Measurements from ENCODE around the gene PAX5.

Gene PAX5

GRCh38 chr9:36924757-36925432 lies 109.2 kb downstream of the PAX5 start:
- no peak for DNase-seq

DNA sequence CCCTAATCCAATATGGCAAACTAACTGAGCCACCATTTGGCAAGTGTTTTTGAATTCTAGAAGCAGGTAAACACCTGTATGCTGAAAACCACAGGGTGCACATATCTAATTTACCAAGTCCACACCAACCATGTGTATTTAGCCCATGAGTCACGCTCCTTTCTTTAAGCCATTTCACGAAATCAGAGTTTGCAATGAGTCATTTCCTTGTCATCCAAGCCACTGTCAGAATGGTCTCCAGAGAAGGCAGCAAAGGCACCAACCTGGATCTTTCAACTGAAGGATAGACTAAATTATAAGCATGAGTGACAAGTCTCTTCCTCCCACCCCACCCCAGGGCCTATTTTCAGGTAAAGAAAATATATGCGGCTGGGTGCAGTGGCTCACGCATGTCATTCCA lies 110.0 kb downstream of the PAX5 start:
- no peak for DNase-seq

DNA sequence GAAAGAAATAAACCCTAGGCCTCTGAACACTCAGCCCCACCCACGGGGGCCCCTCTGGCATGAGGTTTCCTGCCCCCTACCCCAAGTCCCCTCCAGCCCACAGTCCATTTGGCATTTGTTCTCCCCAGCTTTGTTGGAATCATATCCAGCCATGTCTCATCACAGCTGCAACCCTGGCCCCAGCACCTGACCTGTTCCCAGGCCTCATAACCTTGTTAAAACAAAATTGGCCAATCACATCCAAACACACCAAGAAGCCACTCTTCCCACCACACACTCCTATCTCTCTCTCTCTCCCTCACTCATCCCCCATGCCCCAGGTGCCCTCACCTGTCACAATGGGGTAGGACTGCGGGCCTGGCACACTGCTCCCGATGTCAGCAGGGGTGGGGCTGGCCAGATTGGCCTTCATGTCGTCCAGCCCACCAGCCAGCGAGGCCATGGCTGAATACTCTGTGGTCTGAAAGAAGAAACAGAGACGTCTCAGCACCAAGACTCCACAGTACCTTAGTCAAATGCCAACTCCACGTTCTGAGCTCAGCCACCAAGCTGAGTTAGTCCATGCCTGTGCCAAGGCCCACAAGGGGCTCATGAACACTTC lies 110.9 kb downstream of the PAX5 start:
- DNase-seq, result no peak

DNA sequence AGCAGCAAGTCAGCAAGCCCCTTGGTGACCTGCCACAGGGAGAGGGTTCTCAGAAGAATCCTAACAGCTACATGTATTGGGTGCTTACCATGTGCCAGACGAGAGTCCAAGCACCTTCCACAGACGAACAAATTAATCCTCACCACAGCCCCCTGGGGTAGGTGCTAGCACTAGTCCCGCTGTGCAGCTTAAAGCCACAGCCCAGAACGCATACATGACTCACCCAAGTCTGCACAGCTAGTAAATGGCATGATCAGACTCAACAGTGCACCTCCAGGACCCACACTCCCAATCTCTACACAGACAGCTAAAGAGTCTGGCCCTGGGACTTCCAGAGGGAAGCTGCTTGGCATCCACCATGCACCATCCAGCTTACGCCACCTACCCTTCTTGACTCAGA lies 111.5 kb downstream of the PAX5 start:
- no peak for DNase-seq

DNA sequence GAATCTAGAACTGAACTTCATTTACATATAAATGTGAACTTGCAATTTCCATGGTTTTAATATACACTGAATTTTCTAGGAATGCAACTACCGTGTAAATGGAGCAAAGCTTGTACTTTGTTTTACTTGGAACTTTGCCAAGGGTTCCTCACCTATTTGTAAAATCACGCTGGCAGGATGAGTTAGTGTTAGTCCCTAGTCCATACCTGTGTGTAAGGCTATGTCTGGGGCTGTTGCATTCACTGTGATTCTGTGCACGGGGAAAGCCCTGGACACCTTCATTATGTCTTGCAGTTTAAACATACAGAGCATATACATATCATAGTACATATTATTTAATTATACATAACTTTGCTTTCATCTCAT lies 119.9 kb downstream of the PAX5 start:
- no peak for DNase-seq

DNA sequence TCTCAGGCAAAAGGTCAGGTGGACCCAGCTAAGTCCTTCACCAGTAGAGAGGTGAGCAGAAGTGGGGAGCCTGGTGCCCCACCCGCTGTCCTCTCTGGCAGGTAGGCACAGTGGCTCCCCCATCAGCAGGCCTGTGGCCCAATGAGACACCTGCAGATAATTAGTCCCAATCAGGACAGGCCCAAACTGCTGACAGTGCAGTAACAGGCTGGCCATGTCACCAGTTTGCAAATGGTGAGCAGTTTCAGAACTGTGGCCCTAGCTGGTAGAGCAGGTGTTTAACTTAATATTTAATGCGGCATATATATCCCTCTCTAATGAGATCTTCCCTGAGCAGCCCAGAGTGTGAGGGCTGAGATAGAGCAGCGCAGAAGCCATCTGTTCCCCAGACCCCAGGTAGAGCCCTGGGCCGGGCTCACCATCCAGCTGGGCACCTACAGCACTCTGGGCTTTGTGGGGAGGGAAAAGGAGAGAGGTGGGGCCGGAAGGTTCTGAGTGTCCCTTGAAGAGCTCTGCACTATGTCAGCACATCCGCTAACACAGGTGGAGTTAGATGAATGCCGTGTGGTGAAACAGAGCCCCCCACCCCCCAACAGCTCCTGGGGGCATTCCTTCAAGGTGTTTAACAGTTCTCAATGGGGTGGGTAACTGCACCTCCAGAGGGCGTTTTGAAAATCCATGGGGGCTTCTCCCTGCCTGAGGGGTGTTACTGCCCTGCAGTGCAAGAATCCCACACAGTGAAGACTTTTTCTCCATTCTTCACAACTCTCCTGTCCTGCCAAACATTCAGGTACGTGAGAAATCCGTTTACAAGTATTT lies 120.5 kb downstream of the PAX5 start:
- no peak for DNase-seq

DNA sequence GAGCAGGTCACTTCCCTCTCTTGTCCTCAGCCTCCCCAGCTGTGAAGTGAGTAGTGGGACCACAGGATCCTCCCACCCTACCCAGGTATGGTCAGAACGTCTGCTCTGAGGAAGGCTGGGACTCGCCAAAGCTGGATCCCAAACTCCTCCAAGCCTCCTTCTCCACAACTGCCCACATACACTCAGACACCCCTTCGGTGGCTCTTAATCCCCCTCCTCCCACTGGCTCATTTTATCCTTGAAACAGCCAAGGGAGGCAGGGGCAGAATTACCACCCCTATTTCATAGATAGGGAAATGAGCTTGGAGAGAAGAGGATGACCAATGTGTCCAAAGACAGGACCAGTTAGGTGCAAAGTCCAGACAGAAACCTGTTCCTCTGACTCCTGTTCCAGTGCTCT lies 121.4 kb downstream of the PAX5 start:
- DNase-seq, result no peak

DNA sequence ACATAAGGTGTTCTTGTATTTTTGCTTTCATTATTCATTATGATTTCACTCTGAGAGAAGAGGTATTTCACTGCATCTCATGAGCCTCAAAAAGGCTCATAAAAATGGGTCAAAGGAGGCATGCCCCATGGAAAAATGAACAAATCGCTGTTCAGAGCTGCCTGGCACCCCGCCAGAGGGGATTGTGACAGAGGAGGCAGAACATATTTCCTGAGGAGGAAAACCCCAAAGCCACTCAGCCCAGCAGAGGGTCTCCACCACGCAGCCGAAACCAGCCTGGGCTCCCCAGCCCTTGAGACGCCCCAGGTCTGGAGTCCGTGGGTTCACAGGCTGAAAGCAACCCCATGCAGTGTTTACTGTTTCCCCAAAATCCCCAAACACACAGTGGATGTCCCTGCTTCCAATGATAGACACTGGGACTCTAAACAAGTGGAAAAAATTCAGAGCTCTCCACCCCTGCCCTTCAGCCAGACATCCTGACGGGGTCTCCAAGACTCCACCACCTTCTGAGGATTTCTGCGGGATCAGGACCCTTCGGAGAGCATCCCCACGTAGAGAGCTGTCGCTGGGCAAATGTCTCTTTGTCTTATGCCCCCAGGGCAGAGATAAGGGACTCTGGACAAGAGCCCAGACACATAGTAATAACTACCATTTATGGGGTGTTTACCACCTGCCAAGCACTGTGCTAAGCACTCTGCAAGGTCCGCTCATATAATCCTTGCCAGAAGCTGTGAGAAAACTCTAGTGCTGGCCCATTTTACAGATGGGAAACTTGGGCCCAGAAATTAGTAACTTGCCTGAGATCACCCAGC lies 122.3 kb downstream of the PAX5 start:
- DNase-seq, result no peak

DNA sequence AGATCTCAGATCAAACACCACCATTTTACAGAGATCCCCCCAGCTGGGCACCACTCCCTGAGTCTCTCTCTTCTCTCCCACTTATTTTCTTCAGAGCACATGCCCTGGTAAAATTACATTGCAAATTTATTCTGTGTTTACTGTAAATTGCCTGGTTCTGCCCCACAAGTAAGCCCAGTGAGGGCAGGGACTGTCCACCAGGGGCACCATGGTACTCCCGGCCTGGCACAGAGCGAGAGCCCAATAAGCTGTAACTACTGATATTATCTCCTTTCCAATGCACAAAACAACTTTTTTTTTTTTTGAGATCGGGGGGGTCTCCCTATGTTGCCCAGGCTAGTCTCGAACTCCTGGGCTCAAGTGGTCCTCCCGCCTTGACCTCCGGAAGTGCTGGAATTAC lies 123.0 kb downstream of the PAX5 start:
- DNase-seq, result no peak

GRCh38 chr9:36906492-36906891 lies 127.6 kb downstream of the PAX5 start:
- DNase-seq, result no peak

GRCh38 chr9:36905101-36906066 lies 128.7 kb downstream of the PAX5 start:
- no peak for DNase-seq

- DNase-seq, result no peak
Measured at GRCh38 chr9:36903541-36904435, 130.3 kb downstream of the PAX5 start.

GRCh38 chr9:36902861-36903524 lies 131.1 kb downstream of the PAX5 start:
- DNase-seq, result no peak

DNA sequence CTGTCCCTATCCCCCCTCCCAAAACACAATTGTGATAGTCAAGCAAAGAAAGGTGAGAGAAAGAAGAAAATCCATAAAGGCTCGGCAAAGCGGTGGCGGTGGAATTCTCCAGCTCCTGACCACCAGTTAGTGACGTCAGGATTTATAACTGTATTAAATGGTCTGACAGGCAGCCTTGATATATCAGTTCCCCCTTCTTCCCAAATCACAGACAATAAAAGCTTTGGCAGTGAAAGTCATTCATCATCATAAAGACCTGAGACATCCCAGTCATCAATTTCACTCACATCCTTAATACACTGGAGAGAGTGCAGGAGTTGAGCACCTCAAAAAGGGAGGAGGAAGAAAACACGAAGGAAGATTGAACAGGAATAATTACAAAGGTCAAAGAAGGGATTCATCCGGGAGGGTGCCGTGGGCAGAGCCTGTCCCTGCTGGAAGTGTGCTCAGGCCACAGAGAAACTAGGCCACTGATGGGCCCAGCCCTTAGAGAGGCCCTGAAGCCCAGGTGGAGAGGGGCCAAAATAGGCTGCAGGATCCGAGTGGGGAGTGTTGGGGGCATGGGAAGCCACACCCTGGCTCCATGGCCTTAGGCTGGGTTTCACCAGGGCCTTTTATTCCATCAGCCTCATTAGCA lies 131.9 kb downstream of the PAX5 start:
- no peak for DNase-seq

DNA sequence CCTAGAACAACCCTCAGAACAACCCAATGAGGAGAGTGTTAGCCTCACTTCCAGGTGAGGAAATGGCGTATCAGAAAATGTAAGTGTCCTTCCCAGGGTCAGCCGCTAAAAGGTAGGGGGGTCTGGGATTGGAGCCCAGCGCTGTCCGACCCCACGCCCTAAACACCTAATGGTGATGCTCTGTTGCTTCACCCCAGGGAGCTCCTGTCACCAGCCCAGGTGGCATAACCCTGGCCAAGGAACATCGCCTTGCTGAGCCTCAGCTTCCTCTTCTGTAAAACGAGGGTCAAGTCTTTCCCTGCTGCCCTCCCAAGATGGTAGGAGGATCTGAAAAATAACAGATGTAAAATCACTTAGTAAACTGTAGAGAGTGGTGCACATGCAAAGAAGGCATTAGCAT lies 132.5 kb downstream of the PAX5 start:
- no peak for DNase-seq

GRCh38 chr9:36900856-36901220 lies 133.2 kb downstream of the PAX5 start:
- no peak for DNase-seq

- no peak for DNase-seq
Measured at GRCh38 chr9:36900136-36900855, 133.8 kb downstream of the PAX5 start.

DNA sequence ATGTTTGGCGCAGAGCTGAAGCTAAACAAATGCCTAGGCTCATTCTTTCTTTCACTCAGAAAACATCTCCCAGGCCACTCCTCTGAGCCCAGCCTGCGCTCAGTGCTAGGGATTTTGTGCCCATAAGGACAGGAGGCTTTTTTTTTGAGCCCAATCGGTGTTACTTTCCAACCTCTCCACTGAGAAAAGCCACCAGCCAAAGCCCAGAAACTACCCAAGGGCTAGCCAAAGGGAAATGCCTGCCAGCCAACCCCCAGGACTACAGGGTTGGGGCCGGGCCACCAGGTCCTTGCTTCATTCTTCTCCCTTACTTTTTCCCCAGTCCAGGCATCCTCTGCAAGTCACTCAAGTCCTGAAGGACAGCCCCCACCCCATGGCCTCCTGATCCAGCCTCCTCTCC lies 134.7 kb downstream of the PAX5 start:
- DNase-seq, result no peak

DNA sequence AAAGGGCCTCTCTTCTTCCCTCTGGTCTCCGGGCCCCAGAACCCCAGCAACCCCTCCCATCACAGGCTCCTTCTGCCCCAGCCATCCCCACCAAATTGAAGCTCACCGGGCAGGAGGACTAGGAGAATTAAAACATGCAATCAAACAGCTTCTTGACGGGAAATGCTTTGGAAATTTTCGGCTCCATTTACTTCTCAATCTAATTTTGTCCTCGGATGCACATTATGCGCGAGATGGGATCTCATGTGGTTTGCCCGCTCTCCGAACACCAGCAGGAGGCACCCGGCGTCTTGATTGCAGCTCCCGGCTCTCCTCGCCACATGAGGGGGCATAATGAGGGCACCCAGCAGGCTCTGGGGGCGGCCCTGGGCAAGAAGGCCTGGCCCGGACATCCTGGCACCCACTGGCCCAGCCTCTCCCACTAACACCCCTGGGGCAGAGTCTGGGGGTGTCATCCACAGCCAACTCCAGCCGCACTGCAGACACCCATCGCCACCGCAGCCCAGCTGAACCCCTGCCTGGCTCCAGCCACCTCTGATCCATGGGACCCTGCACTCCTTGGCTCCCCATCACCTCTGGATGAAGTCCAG lies 135.5 kb downstream of the PAX5 start:
- no peak for DNase-seq
